Stimulated activated naive CD8-positive, alpha-beta T cell treated with anti-CD3 and anti-CD28 coated beads, Interleukin-15, Interleukin-2, amounts not matched to agents 100 U/mL and 50 U/mL, for 24 hours (primary cell): ENCODE results near the gene OLIG3.

Source experiments
- ATAC-seq: fragments of 150-1000 bp; cut with Tn5 transposase; one replicate; pipeline ENCODE4 v1.10.0; 2021
- DNase-seq: peaks from one replicate; pipeline ENCODE4 v3.0.0; 2021

The OLIG3 gene

GRCh38 chr6:137495703-137496336 lies 1.6 kb upstream of the OLIG3 start:
- no peak for DNase-seq
- ATAC-seq: no peak

- ATAC-seq (no peak), DNase-seq (no peak)
These were observed 951 bp upstream of the OLIG3 start for GRCh38 chr6:137494988-137495702.

GRCh38 chr6:137493218-137494038 lies 766 bp downstream of the OLIG3 start:
- DNase-seq: no peak
- no peak for ATAC-seq

GRCh38 chr6:137492289-137493217 lies 1.6 kb downstream of the OLIG3 start:
- ATAC-seq (no peak), DNase-seq (no peak)

GRCh38 chr6:137491478-137491877 lies 2.7 kb downstream of the OLIG3 start:
- DNase-seq (no peak), ATAC-seq (no peak)

- ATAC-seq (no peak), DNase-seq (no peak)
These were observed 3.2 kb downstream of the OLIG3 start for GRCh38 chr6:137490961-137491360.

GRCh38 chr6:137490006-137490905 lies 3.9 kb downstream of the OLIG3 start:
- DNase-seq: no peak
- no peak for ATAC-seq

GRCh38 chr6:137489046-137490005 lies 4.9 kb downstream of the OLIG3 start:
- DNase-seq: no peak
- no peak for ATAC-seq

- DNase-seq: no peak
These were observed 5.8 kb downstream of the OLIG3 start for GRCh38 chr6:137488150-137489045.

GRCh38 chr6:137487869-137488149 lies 6.4 kb downstream of the OLIG3 start:
- no peak for ATAC-seq
- no peak for DNase-seq

More at GRCh38 chr6:137488150-137489045, 5.8 kb downstream of the OLIG3 start:
- ATAC-seq: peak; percentile 61

- DNase-seq: no peak
- ATAC-seq: no peak
These were observed 6.9 kb downstream of the OLIG3 start for GRCh38 chr6:137487181-137487868.

GRCh38 chr6:137486416-137486815 lies 7.8 kb downstream of the OLIG3 start:
- ATAC-seq: no peak
- no peak for DNase-seq

- ATAC-seq (no peak), DNase-seq (no peak)
These were observed 13.8 kb downstream of the OLIG3 start for GRCh38 chr6:137480431-137480830.

- ATAC-seq (no peak), DNase-seq (no peak)
These were observed 19.1 kb downstream of the OLIG3 start for GRCh38 chr6:137475103-137475502.

GRCh38 chr6:137473598-137473997 lies 20.6 kb downstream of the OLIG3 start:
- no peak for DNase-seq

GRCh38 chr6:137472641-137473137 lies 21.5 kb downstream of the OLIG3 start:
- ATAC-seq (no peak), DNase-seq (no peak)

More at GRCh38 chr6:137473598-137473997, 20.6 kb downstream of the OLIG3 start:
- ATAC-seq: no peak

GRCh38 chr6:137471986-137472385 lies 22.2 kb downstream of the OLIG3 start:
- DNase-seq (no peak), ATAC-seq (no peak)

- no peak for ATAC-seq
- no peak for DNase-seq
These were observed 22.7 kb downstream of the OLIG3 start for GRCh38 chr6:137471497-137471896.
